Endothelial cell of umbilical vein (primary cell): ENCODE measurements around the gene GLRA1. TPM values are rescaled to one million over a fixed set of nuclear protein-coding genes. Genes with fewer than 3 reads are reported as not detected.

ENCODE experiments used
- BruUV-seq: library from RNA; stranded (reverse); fragments of 400-500 nt; replicated peaks from 2 replicates; lab custom pipeline; 2021; lab: Mats Ljungman, UMichigan
- CTCF ChIA-PET: fragments of 300-600, 350-600 bp; sonication (Branson Sonifier 250); formaldehyde crosslinking; loops from one replicate; lab custom pipeline; 2021; ENCODE audit warnings: antibody characterized with exemption, inconsistent platforms; lab: Charles Lee
- POLR2A ChIA-PET: fragments of 300-600, 350-600 bp; sonication (Branson Sonifier 250); formaldehyde crosslinking; loops from one replicate; lab custom pipeline; 2021; ENCODE audit warnings: antibody characterized with exemption, inconsistent platforms; lab: Charles Lee
- DNase-seq: peaks from one replicate; pipeline ENCODE4 v3.0.0-alpha.2; 2011; ENCODE audit warnings: low read depth, low spot score
- FAIRE-seq: peaks from 2 replicates; lab custom pipeline; 2011; peaks lifted over from hg19 to GRCh38; lab: Jason Lieb, UNC
- H2AFZ ChIP-seq: 2 replicates; pipeline ENCODE4 v1.6.0; 2012; ENCODE audit warnings: low read depth, low read length, control low read depth, inconsistent platforms
- H3K27ac ChIP-seq: 2 replicates; pipeline ENCODE4 v1.5.1; 2011; ENCODE audit warnings: low read depth, mild to moderate bottlenecking, control low read depth, low read length, moderate library complexity; ENCODE audit not compliant: insufficient read depth
- H3K27me3 ChIP-seq, 2 experiments: 2 replicates each; pipeline versions ENCODE4 v1.6.0 to v1.6.1; 2011; ENCODE audit warnings: low read length in 2 of 2, mixed read lengths in 1 of 2; ENCODE audit not compliant: control insufficient read depth in 2 of 2, insufficient read depth in 2 of 2
- H3K36me3 ChIP-seq, 2 experiments: 2 replicates in 1 of 2; 3 replicates in 1 of 2; pipeline ENCODE4 v1.5.1; 2011; ENCODE audit warnings: low read length in 2 of 2, mild to moderate bottlenecking in 1 of 2, moderate library complexity in 1 of 2; ENCODE audit not compliant: control insufficient read depth in 2 of 2, insufficient read depth in 2 of 2; ENCODE audit errors: extremely low read depth in 1 of 2
- H3K4me1 ChIP-seq: 3 replicates; pipeline ENCODE4 v1.5.1; 2011; ENCODE audit warnings: mild to moderate bottlenecking, low read length; ENCODE audit not compliant: control insufficient read depth, insufficient read depth; ENCODE audit errors: extremely low read depth
- H3K4me2 ChIP-seq: 2 replicates; pipeline ENCODE4 v1.6.1; 2011; ENCODE audit warnings: low read length, control low read depth, mixed read lengths; ENCODE audit not compliant: insufficient read depth
- H3K4me3 ChIP-seq, 3 experiments: fragments of 200-600 bp in 1 of 3; sonication (generic), shearing (Covaris generic) in 1 of 3; replicated peaks in 1 of 3; 2 replicates each; pipeline ENCODE4 v1.5.1; 2011 to 2016; ENCODE audit warnings: control low read depth in 3 of 3, low read length in 3 of 3, mild to moderate bottlenecking in 2 of 3, inconsistent platforms in 1 of 3, low read depth in 1 of 3, moderate library complexity in 1 of 3; ENCODE audit not compliant: insufficient read depth in 1 of 3
- H3K79me2 ChIP-seq: 2 replicates; pipeline ENCODE4 v1.6.0; 2012; ENCODE audit warnings: low read length, inconsistent platforms; ENCODE audit not compliant: control insufficient read depth, insufficient read depth
- H3K9ac ChIP-seq: replicated peaks from 2 replicates; pipeline ENCODE3; 2011; ENCODE audit warnings: low read length, control low read depth; ENCODE audit not compliant: insufficient read depth; ENCODE audit errors: extremely low read depth
- H3K9me1 ChIP-seq: replicated peaks from 3 replicates; pipeline ENCODE4 v1.6.0; 2011; ENCODE audit warnings: mild to moderate bottlenecking, low read length; ENCODE audit not compliant: control insufficient read depth, insufficient read depth; ENCODE audit errors: extremely low read depth
- H3K9me3 ChIP-seq: replicated peaks from 2 replicates; pipeline ENCODE4 v1.5.1; 2012; ENCODE audit warnings: low read length, inconsistent platforms; ENCODE audit not compliant: control insufficient read depth, insufficient read depth
- H4K20me1 ChIP-seq: replicated peaks from 2 replicates; pipeline ENCODE3; 2011; ENCODE audit warnings: mild to moderate bottlenecking, low read length; ENCODE audit not compliant: control insufficient read depth, insufficient read depth; ENCODE audit errors: extremely low read depth
- EZH2 ChIP-seq: IDR thresholded peaks from 2 replicates; pipeline ENCODE4 v1.6.1; 2012; ENCODE audit warnings: borderline replicate concordance, low read depth, mild to moderate bottlenecking, moderate library complexity, low read length, inconsistent platforms; ENCODE audit not compliant: severe bottlenecking
- FOS ChIP-seq: IDR thresholded peaks from 2 replicates; pipeline ENCODE4 v1.6.1; 2011; ENCODE audit warnings: mild to moderate bottlenecking, low read length, moderate library complexity, borderline replicate concordance; ENCODE audit not compliant: insufficient read depth
- GATA2 ChIP-seq: IDR thresholded peaks from 2 replicates; pipeline ENCODE4 v1.7.0; 2011; ENCODE audit warnings: low read depth, mild to moderate bottlenecking, moderate library complexity, mixed read lengths, low read length; ENCODE audit not compliant: insufficient read length, insufficient read depth
- JUN ChIP-seq: IDR thresholded peaks from 2 replicates; pipeline ENCODE4 v1.6.1; 2011; ENCODE audit warnings: borderline replicate concordance, low read depth; ENCODE audit not compliant: insufficient read length, insufficient read depth
- MAX ChIP-seq: IDR thresholded peaks from 2 replicates; pipeline ENCODE4 v1.6.1; 2011; ENCODE audit not compliant: insufficient read depth, insufficient read length
- MYC ChIP-seq: IDR thresholded peaks from one replicate; pipeline ENCODE4 v1.6.1; 2011; ENCODE audit warnings: mild to moderate bottlenecking, low read depth, low read length
- POLR2A ChIP-seq: IDR thresholded peaks from 2 replicates; pipeline ENCODE4 v1.6.1; 2012; ENCODE audit warnings: low read depth, mild to moderate bottlenecking, control low read depth, low read length
- POLR2AphosphoS5 ChIP-seq: IDR thresholded peaks from 2 replicates; pipeline ENCODE4 v1.6.1; 2012; ENCODE audit warnings: low read depth, mild to moderate bottlenecking, control low read depth, low read length, moderate library complexity; ENCODE audit not compliant: insufficient read depth
- dilution Hi-C: fragments of 300-500 bp; cut with MboI; formaldehyde crosslinking; loops from one replicate; pipeline ENCODE4 v1.15.0; 2019; ENCODE audit warnings: low sequenced_read_pairs; ENCODE audit not compliant: extremely low pct_ligation_motif_present
- intact Hi-C: fragments of 100-400 bp; cut with micrococcal nuclease; formaldehyde crosslinking; loops from one replicate; pipeline ENCODE4 v1.10.0; 2022
- polyA plus RNA-seq, 4 experiments: library from polyadenylated mRNA; depleted of rRNA in 3 of 4; stranded (reverse) in 3 of 4; unstranded in 1 of 4; fragments of >200 nt; gene quantifications; 2 replicates each; pipeline versions ENCODE4 v1.2.1 to v1.2.3, GENCODE V29; 2011 to 2012; ENCODE audit warnings: missing spikeins in 1 of 4
- total RNA-seq: library from RNA; stranded (reverse); gene quantifications from 2 replicates; pipeline ENCODE4 v1.2.3, GENCODE V29; 2021
- TF ChIP-seq, protein P1 (sequence below), 2 donors: IDR thresholded peaks; 1 replicate in 1 of 2; 2 replicates in 1 of 2; pipeline ENCODE4 v1.5.1; 2011; ENCODE audit warnings: low read length in 2 of 2, mild to moderate bottlenecking in 2 of 2, moderate library complexity in 2 of 2, control low read depth in 1 of 2, inconsistent platforms in 1 of 2, low read depth in 1 of 2; ENCODE audit not compliant: insufficient read depth in 1 of 2; ENCODE audit errors: extremely low read depth in 1 of 2

Gene GLRA1
- total and polyA plus RNA-seq, 2 donors (not counting 3 experiments of a cell fraction or from before 2014, with no cell fraction given), result not detected

- Histone ChIP-seq H3K4me2 (no peak overlapping the region), H3K9ac (no peak overlapping the region), H3K9me3 (no peaks in the 10 kb centered on the region), H2AFZ (no peak overlapping the region), H3K27me3 (no peaks in the 10 kb centered on the region), H3K27ac (no peak overlapping the region), H4K20me1 (peaks cover 39% of the 10 kb centered on the region), H3K36me3 (peaks cover 2% of the 10 kb centered on the region in 2 experiments), H3K79me2 (peaks cover 100% of the 10 kb centered on the region), H3K9me1 (no peaks in the 10 kb centered on the region), H3K4me1 (peaks cover 8% of the 10 kb centered on the region), H3K4me3 (no peak overlapping the region)
- TF ChIP-seq JUN (no peak), POLR2AphosphoS5 (no peak), EZH2 (no peak), FOS (no peak), GATA2 (no peak), MAX (no peak), POLR2A (no peak), MYC (no peak)
- TF ChIP-seq, protein P1, sequence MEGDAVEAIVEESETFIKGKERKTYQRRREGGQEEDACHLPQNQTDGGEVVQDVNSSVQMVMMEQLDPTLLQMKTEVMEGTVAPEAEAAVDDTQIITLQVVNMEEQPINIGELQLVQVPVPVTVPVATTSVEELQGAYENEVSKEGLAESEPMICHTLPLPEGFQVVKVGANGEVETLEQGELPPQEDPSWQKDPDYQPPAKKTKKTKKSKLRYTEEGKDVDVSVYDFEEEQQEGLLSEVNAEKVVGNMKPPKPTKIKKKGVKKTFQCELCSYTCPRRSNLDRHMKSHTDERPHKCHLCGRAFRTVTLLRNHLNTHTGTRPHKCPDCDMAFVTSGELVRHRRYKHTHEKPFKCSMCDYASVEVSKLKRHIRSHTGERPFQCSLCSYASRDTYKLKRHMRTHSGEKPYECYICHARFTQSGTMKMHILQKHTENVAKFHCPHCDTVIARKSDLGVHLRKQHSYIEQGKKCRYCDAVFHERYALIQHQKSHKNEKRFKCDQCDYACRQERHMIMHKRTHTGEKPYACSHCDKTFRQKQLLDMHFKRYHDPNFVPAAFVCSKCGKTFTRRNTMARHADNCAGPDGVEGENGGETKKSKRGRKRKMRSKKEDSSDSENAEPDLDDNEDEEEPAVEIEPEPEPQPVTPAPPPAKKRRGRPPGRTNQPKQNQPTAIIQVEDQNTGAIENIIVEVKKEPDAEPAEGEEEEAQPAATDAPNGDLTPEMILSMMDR (IDR thresholded peaks at IDR 0.05; ENCODE audit: extremely low read depth in 1 of 2, insufficient read depth in 1 of 2, low read depth in 1 of 2, low read length in 2 of 2), result no peak
- intact Hi-C loops (no loop called here), dilution Hi-C loops (no loop called here)
- DNase-seq, result no peak
- no TSS peak for BruUV-seq
- CTCF ChIA-PET, result interaction anchor here (1.2 kb wide), 1 partner anchor 8 kb away, joined by 3 read pairs; no protein-coding TSS in a partner anchor
- no peak for FAIRE-seq
- POLR2A ChIA-PET, result interaction anchor here (2.0 kb wide), 1 partner anchor 10 kb away, joined by 4 read pairs; the partner anchor contains the start of gene G3BP1
Observed at GRCh38 chr5:151781201-151781600, 143.4 kb downstream of the GLRA1 start.
